Measurements from ENCODE around the gene SYNPO2.
"Not testable (repeated sequence)": the region's sequence is repeated elsewhere in the genome, so short reads cannot be mapped to it uniquely, and the experiment has no call there.

Gene SYNPO2

GRCh38 chr4:119028296-119028695, 139.6 kb downstream of the SYNPO2 start:
- in situ Hi-C loops (cut with HindIII; ENCODE audit: low sequenced_read_pairs): no loop called here

GRCh38 chr4:119029847-119030535, 141.3 kb downstream of the SYNPO2 start:
- in situ Hi-C loops (cut with HindIII; ENCODE audit: low sequenced_read_pairs): no loop called here

DNA sequence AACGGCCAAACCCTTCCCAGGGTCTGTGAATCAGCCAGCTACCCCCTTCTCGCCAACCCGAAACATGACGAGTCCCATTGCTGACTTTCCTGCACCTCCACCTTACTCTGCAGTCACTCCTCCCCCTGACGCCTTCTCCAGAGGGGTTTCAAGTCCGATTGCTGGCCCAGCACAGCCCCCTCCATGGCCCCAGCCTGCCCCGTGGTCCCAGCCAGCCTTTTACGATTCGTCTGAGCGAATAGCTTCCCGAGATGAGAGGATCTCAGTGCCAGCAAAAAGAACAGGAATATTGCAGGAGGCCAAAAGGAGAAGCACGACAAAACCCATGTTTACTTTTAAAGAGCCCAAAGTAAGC, 141.9 kb downstream of the SYNPO2 start:
- in situ Hi-C loops (cut with HindIII; ENCODE audit: low sequenced_read_pairs): no loop called here

GRCh38 chr4:119031218-119031617, 142.6 kb downstream of the SYNPO2 start:
- in situ Hi-C loops (cut with HindIII; ENCODE audit: low sequenced_read_pairs): no loop called here

GRCh38 chr4:119032921-119033685, 144.4 kb downstream of the SYNPO2 start:
- in situ Hi-C loops (cut with HindIII; ENCODE audit: low sequenced_read_pairs): no loop called here

DNA sequence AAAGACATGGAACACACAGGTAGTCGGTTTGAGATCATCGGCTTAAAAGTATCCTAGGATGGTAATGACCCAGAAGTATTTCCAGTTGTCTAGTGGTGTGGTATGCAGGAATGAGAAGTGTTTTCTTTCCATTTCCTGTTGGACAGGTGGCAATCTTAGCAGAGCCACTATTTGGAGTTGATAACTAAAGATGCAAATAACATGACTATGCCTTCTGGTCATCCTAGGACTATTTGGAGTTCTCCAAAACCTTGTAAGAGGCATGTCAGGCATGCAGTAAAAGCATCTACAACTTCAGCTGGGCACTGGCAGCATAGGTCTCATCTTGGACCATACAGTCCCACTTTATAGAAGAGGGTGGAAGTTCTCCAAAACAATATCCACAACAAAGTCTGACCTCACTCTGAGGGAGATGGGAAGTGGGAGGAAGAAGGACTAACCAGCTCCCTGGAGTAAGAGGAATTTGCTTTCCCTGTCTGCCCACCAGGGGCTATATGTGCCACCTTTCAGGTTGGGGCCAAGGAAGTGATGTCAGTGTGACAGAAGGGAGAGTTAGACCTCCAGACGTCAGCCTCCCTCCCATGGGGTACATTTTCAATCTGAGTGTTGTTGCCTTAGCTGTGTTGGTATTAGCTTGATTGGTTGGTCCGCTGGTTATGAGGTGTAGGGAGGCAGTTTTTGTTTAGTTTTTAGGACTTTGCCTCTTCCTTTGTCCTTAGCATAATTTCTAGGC, 145.8 kb downstream of the SYNPO2 start:
- in situ Hi-C loops (cut with HindIII; ENCODE audit: low sequenced_read_pairs): no loop called here

- in situ Hi-C loops (cut with HindIII; ENCODE audit: low sequenced_read_pairs): no loop called here
Measured at GRCh38 chr4:119035951-119036737, 147.5 kb downstream of the SYNPO2 start.

DNA sequence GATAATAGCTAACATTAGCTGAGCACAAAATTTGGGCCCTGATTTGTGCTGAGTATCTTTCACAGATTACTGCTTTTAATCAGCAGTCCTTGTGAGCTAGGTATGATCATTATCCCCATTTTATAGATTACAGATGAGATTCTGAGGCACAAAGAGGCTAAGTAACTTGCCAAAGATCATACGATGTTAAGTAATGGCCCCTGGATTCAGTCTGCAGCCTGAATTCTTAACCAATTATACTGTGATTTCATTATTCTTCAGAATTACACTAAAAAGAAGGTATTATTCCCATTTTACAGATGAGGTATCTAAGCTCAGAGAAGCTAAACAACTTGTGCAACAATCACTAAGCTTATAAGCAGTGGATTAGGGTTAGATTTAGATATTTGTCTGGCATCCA, 149.1 kb downstream of the SYNPO2 start:
- in situ Hi-C loops (cut with HindIII; ENCODE audit: low sequenced_read_pairs): no loop called here

GRCh38 chr4:119038116-119038841, 149.6 kb downstream of the SYNPO2 start:
- in situ Hi-C loops (cut with HindIII; ENCODE audit: low sequenced_read_pairs): no loop called here

GRCh38 chr4:119039160-119039559, 150.5 kb downstream of the SYNPO2 start:
- in situ Hi-C loops (cut with HindIII; ENCODE audit: low sequenced_read_pairs): no loop called here

GRCh38 chr4:119039779-119040178, 151.1 kb downstream of the SYNPO2 start:
- in situ Hi-C loops (cut with HindIII; ENCODE audit: low sequenced_read_pairs): no loop called here

GRCh38 chr4:119040261-119040660, 151.6 kb downstream of the SYNPO2 start:
- in situ Hi-C loops (cut with HindIII; ENCODE audit: low sequenced_read_pairs): no loop called here

DNA sequence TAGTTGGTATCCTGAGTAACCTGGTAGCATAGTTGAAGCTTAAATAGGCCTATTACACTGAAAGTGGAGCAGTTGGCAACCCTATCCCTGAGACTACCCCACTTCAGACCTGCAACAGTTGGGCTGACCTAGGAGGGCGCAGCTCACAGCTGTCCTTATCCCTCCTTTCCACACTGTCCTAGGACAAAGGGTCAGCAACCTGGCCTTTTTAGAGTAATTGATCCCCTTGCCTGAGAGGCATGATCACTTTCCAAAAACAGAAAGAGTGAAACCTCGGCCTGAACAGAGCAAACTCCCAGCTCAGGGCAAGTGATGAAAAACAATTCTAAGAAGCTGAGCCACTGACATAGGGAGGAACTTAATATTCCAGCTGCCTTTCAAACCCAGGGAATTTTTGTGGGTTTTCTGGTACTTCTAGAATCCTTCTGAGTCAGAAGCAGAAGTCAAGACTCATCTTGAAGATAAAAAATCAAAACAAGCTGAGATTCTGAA, 152.1 kb downstream of the SYNPO2 start:
- in situ Hi-C loops (cut with HindIII; ENCODE audit: low sequenced_read_pairs): no loop called here

DNA sequence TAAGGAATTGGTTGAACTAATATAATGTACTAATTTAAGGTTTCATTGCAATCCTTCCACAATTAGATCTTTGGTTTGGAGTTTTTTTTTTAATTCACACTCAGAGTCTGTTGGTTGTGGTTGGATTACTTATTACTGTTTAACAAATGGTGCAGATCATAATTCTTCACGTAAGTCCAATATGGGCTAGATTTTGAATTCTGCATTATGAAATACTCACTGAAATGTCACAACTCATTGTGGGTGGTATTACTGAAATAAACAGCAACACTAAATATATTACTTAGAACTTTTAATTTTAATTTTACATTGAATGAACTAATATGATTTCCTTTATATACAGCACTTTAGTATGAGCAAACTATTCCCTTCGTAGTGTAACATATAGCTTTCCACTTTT, 152.7 kb downstream of the SYNPO2 start:
- in situ Hi-C loops (cut with HindIII; ENCODE audit: low sequenced_read_pairs): no loop called here

DNA sequence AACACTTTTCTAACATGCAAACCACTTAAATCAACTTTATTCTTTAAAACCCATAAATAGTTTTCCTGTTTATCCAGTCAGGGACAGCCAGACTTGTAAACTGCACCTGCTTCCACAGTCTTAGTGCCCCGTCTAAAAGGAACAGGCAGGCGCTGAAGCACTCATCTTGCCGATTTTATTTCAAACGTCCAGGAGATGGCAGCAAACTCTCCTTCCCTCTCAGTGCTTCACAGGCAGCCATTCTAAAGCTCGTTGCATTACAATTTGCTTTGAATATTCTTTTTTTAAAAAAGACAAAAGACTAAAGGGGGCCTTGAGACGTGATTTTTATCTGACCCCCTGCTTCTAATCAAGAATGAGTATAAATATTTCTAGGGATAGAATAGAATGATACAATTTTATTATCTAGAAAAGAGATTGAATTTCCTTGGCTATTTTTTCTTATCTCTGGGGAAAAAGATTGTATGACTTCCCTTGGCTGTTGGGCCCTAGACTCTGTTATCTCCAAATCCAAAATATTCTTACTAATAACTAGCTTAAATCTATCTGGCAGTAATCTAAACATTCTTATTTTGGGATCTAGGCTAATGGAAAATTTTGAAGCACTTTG, 153.4 kb downstream of the SYNPO2 start:
- in situ Hi-C loops (cut with HindIII; ENCODE audit: low sequenced_read_pairs): no loop called here

DNA sequence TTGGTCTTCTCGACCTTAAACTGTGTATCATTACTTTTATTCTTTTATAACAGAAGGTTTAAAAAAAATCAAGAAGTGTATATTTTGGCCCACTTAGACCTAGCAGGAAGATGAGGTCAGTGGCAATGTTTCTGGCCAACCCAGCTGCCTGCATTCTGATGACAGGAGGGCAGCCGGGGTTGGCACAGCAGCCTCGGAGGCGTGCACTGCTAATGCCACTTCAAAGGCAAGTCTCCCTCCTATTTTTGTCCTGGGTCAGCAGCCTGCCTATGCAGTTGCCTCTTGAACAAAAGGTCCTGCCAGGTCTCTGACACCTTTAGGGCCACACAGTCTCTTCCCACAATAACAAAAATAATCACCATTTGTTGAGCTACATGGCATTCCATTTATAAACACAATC, 157.6 kb downstream of the SYNPO2 start:
- in situ Hi-C loops (cut with HindIII; ENCODE audit: low sequenced_read_pairs): no loop called here

GRCh38 chr4:119047059-119047458, 158.4 kb downstream of the SYNPO2 start:
- in situ Hi-C loops (cut with HindIII; ENCODE audit: low sequenced_read_pairs): not testable (repeated sequence)

- in situ Hi-C loops (cut with HindIII; ENCODE audit: low sequenced_read_pairs): no loop called here
Measured at GRCh38 chr4:119048446-119048845, 159.8 kb downstream of the SYNPO2 start.

GRCh38 chr4:119049342-119049741, 160.7 kb downstream of the SYNPO2 start:
- in situ Hi-C loops (cut with HindIII; ENCODE audit: low sequenced_read_pairs): no loop called here

All from endothelial cell of hepatic sinusoid (primary cell).